ENCODE data around the gene RABGAP1L.
"Not testable (repeated sequence)": the region's sequence is repeated elsewhere in the genome, so short reads cannot be mapped to it uniquely, and the experiment has no call there.

Gene RABGAP1L

DNA sequence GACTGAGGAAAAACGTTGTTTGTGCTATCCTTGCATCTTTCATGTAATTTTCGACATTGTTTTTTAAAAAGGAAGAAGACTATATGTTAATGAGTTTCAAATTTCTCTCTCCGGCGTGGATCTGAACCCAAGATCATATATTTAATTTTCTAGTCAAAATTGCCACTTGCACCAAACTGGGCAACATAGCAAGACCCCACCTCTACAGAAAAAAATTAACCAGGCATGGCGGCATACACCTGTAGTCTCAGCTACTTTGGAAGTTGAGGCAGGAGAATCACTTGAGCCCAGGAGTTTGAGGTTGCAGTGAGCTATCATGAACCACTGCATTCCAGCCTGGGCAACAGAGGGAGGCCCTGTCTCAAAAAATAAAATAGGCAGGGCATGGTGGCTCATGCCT is 16.5 kb upstream of the RABGAP1L start:
- TF ChIP-seq ZFX (IDR thresholded peaks at IDR 0.05) = no peak
- TF ChIP-seq, protein P1, sequence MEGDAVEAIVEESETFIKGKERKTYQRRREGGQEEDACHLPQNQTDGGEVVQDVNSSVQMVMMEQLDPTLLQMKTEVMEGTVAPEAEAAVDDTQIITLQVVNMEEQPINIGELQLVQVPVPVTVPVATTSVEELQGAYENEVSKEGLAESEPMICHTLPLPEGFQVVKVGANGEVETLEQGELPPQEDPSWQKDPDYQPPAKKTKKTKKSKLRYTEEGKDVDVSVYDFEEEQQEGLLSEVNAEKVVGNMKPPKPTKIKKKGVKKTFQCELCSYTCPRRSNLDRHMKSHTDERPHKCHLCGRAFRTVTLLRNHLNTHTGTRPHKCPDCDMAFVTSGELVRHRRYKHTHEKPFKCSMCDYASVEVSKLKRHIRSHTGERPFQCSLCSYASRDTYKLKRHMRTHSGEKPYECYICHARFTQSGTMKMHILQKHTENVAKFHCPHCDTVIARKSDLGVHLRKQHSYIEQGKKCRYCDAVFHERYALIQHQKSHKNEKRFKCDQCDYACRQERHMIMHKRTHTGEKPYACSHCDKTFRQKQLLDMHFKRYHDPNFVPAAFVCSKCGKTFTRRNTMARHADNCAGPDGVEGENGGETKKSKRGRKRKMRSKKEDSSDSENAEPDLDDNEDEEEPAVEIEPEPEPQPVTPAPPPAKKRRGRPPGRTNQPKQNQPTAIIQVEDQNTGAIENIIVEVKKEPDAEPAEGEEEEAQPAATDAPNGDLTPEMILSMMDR (conservative IDR thresholded peaks at IDR 0.05) = no peak
- H3K27ac ChIP-seq = no peak overlapping the region

DNA sequence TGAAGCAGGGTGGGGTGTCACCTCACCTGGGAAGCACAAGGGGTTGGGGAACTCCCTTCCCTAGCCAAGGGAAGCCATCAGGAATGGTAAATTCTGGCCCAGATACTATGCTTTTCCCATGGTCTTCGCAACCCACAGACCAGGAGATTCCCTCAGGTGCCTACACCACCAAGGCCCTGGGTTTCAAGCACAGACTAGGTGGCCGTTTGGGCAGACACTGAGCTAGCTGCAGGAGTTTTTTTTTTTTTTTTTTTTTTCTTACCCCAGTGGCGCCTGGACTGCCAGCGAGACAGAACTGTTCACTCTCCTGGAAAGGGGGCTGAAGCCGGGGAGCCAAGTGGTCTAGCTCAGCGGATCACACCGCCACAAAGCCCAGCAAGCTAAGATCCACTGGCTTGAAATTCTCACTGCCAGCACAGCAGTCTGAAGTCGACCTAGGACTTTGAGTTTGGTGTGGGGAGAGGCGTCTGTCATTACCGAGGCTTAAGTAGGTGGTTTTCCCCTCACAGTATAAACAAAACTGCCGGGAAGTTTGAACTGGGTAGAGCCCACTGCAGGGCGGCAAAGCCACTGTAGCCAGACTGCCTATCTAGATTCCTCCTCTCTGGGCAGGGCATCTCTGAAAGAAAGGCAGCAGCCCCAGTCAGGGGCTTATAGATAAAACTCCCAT is 15.5 kb upstream of the RABGAP1L start:
- not testable (repeated sequence) for H3K27ac ChIP-seq

DNA sequence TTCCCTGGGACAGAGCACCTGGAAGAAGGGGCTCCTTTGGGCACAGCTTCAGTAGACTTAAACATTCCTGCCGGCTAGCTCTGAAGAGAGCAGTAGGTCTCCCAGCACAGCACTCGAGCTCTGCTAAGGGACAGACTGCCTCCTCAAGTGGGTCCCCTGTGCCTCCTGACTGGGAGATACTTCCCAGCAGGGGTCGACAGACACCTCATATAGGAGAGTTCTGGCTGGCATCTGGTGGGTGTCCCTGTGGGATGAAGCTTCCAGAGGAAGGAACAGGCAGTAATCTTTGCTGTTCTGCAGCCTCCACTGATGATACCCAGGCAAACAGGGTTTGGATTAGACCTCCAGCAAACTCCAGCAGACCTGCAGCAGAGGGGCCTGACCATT is 14.9 kb upstream of the RABGAP1L start:
- not testable (repeated sequence) for H3K27ac ChIP-seq

DNA sequence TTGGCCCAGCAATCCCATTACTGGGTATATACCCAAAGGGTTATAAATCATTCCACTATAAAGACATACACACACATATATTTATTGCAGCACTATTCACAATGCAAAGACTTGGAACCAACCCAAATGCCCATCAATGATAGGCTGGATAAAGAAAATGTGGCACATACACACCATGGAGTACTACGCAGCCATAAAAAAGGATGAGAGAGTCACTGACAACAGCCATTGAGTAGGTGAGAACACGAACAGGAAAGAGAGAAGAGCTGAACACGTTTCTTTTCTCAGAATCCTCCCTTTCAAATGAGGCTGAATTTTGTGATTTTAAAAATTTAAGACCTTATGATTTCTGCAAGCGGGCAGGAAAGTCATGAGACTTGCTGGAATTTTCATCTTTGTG is 10.1 kb upstream of the RABGAP1L start:
- H3K27ac ChIP-seq = no peak overlapping the region
- TF ChIP-seq ZFX (IDR thresholded peaks at IDR 0.05) = no peak
- TF ChIP-seq, protein P1 (conservative IDR thresholded peaks at IDR 0.05) = no peak

DNA sequence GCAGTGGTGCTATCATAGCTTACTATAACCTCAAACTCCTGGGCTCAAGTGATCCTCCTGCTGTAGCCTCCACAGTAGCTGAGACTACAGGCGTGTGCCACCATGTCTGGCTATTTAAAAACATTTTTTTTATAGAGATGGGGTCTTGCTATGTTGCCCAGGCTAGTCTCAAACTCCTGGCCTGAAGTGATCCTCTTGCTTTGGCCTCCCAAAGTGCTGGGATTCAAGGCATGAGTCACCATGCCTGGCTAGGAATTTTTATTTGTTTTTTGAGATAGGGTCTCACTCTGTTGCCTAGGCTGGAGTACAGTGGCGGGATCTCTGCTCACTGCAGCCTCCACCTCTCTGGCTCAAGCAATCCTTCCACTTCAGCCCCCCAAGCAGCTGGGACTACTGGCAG is 8.8 kb upstream of the RABGAP1L start:
- no peak overlapping the region for H3K27ac ChIP-seq
- no peak for TF ChIP-seq ZFX (IDR thresholded peaks at IDR 0.05)
- TF ChIP-seq, protein P1 (conservative IDR thresholded peaks at IDR 0.05) = no peak

DNA sequence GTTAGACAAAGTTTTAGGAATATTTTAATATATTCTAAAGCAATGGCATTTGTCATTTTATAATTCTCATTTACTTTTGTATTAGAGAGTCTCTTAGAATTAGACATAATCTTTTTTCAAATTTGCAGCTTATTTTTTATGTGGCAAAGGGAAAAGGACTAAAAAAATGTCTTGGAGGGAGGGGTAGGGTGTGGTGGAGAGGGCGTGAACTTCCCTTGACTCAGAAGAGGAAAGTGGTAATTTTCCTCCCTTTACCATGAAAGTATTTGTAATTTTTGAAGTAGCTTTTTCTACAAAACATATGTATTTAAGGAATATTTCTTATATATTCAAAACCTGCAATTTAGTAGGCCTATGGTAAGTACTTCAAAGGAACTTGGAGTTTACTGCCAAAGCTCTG is 6.9 kb upstream of the RABGAP1L start:
- no peak overlapping the region for H3K27ac ChIP-seq

DNA sequence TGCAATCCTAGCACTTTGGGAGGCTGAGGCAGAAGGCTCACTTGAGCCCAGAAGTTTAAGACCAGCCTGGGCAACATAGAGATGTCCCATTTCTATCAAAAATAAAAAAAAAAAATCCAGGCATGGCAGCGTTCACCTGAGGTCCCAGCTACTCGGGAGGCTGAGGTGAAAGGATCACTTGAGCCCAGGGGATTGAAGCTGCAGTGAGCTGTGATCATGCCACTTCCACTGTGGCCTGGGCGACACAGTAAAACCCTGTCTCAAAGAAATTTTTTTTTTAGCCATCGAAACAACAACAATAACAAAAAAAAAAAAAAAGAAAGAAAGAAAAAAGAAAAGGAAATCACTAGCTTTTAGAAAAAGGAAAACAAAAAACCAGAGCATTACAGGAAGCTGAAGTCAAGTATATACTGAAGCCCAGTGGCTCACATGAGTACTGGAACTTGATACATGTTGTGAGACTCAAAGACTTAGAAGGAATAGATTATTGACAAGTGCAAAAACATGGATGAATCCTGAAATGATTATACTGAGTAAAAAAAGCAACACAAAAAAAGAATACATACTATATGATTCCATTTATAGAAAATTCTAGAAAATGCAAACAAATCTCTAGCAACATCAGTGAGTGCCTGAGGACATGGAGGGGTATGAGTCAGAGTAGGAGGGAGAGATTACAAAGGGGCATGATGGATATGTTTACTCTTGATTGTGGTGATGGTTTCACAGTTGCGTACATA is 6.1 kb upstream of the RABGAP1L start:
- no peak for TF ChIP-seq ZFX (IDR thresholded peaks at IDR 0.05)
- TF ChIP-seq, protein P1 (conservative IDR thresholded peaks at IDR 0.05) = no peak
- no peak overlapping the region for H3K27ac ChIP-seq

More for the DNA sequence above, 6.9 kb upstream of the RABGAP1L start:
- TF ChIP-seq, protein P1 (conservative IDR thresholded peaks at IDR 0.05) = no peak
- no peak for TF ChIP-seq ZFX (IDR thresholded peaks at IDR 0.05)

DNA sequence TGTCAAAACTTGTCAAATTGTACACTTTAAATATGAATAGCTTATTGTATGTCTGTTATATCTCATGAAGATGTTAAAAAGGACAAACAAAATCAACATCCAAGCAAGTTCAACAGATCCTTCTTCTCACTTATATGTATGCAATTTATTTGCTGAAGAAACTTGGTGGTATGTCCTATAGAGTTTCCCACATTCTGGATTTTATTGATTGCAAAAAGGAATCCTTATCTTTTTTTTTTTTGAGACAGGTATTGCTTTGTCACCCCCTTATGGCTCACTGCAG is 5.6 kb upstream of the RABGAP1L start:
- no peak overlapping the region for H3K27ac ChIP-seq
- TF ChIP-seq, protein P1 (conservative IDR thresholded peaks at IDR 0.05) = no peak
- TF ChIP-seq ZFX (IDR thresholded peaks at IDR 0.05) = no peak

Data from C4-2B (cell line).